Thyroid gland (tissue), 4 donors: ENCODE measurements around the gene IMP3.
A peak's percentile ranks its signal among the peaks of the same experiment; 100 is the strongest.
"Not testable (repeated sequence)": the region's sequence is repeated elsewhere in the genome, so short reads cannot be mapped to it uniquely, and the experiment has no call there.

ENCODE experiments used
- POLR2A ChIP-seq, 2 donors: fragments of 450-650 bp; IDR thresholded peaks; one replicate each; pipeline ENCODE4 v1.6.1; 2017; ENCODE audit warnings: antibody characterized with exemption in 2 of 2, mild to moderate bottlenecking in 2 of 2, moderate library complexity in 1 of 2
- TF ChIP-seq, protein P1 (sequence below), 6 experiments: fragments of 200-600 bp in 3 of 6; fragments of 450-650 bp in 3 of 6; sonication (generic) in 3 of 6; IDR thresholded peaks; one replicate each; pipeline ENCODE4 v1.5.1; 2016 to 2019; ENCODE audit warnings: antibody characterized with exemption in 6 of 6, mild to moderate bottlenecking in 2 of 6, inconsistent platforms in 1 of 6, moderate library complexity in 1 of 6

- TF ChIP-seq, protein P1, sequence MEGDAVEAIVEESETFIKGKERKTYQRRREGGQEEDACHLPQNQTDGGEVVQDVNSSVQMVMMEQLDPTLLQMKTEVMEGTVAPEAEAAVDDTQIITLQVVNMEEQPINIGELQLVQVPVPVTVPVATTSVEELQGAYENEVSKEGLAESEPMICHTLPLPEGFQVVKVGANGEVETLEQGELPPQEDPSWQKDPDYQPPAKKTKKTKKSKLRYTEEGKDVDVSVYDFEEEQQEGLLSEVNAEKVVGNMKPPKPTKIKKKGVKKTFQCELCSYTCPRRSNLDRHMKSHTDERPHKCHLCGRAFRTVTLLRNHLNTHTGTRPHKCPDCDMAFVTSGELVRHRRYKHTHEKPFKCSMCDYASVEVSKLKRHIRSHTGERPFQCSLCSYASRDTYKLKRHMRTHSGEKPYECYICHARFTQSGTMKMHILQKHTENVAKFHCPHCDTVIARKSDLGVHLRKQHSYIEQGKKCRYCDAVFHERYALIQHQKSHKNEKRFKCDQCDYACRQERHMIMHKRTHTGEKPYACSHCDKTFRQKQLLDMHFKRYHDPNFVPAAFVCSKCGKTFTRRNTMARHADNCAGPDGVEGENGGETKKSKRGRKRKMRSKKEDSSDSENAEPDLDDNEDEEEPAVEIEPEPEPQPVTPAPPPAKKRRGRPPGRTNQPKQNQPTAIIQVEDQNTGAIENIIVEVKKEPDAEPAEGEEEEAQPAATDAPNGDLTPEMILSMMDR (IDR thresholded peaks at IDR 0.05) = peak; percentile 32 to 84 (median 75)
- not testable (repeated sequence) for TF ChIP-seq POLR2A (IDR thresholded peaks at IDR 0.05)
Measured at GRCh38 chr15:75686212-75686642, 46.2 kb upstream of the IMP3 start.
